ENCODE measurements around the gene SLC7A4.

SLC7A4 gene

DNA sequence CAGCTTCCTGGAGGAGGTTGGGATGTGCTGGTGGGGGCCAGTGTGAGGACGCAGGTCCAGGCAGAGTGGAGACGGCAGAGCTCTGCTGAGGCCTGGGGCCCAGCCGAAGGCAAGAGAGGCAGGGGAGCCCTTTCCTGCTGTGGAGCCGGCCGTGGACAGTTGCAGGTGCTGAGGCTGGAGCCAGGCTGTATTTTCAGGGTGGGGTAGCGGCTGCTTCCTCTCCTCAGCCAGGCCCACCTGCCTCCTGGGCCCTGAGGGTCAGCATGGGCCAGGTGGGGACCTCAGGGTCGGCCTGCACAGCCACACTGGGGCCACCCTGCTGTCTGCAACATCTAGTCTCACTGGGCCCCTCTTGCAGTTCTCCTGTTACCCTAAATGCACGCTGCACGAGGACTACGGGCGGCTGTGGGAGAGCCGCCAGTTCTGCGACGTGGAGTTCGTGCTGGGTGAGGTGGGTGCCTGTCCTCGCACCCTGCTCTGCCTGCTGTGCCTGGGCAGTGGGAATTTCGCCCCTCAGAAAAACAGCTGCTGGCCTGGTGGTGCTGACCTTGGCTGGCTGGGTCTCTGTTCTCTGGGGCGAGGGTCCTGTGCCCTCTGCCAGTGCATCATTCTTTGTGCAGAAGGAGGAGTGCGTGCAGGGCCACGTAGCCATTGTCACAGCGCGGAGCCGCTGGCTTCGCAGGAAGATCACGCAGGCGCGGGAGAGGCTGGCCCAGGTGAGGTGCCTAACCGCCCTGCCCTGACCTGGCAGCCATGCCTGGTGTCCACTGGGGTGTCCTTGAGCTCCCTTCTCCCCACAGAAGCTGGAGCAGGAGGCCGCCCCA, 38.8 kb downstream of the SLC7A4 start:
- no peak overlapping the region for H3K4me3 ChIP-seq (ENCODE audit: control insufficient read depth, low read depth, low read length)
- DNase-seq (ENCODE audit: low read depth): no peak
- TF ChIP-seq, protein P1, sequence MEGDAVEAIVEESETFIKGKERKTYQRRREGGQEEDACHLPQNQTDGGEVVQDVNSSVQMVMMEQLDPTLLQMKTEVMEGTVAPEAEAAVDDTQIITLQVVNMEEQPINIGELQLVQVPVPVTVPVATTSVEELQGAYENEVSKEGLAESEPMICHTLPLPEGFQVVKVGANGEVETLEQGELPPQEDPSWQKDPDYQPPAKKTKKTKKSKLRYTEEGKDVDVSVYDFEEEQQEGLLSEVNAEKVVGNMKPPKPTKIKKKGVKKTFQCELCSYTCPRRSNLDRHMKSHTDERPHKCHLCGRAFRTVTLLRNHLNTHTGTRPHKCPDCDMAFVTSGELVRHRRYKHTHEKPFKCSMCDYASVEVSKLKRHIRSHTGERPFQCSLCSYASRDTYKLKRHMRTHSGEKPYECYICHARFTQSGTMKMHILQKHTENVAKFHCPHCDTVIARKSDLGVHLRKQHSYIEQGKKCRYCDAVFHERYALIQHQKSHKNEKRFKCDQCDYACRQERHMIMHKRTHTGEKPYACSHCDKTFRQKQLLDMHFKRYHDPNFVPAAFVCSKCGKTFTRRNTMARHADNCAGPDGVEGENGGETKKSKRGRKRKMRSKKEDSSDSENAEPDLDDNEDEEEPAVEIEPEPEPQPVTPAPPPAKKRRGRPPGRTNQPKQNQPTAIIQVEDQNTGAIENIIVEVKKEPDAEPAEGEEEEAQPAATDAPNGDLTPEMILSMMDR (IDR thresholded peaks at IDR 0.05; ENCODE audit: control insufficient read depth, insufficient read depth, low read depth, low read length, missing control alignments): no peak

DNA sequence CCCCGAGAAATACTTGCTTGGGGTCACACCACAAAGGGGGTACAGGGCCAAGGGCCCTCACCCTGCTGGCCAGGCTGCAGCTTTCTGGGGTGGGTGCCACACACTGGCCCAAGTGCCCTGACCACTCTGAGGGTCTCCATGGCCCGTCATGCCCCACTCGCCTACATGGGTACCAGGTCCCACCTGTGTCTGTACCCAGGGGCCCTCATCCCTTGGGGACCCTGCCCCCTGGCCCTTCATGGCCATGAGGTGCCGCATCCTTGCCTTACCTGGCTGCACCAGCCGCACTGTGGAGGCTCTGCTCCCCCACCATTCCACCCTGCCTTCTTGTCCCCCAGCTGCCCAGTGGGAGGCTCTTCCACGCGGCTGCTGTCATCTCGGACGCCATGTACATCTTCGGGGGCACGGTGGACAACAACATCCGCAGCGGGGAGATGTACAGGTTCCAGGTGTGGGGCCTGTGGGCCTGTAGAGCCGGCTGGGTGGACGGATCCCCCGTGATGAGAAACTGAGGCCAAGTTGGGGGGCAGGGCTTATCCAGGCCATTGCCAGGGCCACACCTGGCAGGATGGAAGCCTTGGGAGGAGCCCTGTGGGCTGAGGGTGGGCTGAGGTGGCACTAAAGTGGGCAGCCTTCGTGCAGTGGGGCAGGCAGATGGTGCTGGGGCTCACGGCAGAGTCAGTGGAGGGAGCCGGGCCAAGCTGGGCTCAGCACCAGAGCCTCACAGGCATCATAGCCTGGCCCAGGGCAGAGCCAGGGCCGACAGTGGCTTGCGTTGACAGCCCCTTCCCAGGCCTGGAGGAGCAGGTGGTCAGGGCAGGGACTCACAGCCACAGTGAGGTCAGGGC, 39.7 kb downstream of the SLC7A4 start:
- TF ChIP-seq, protein P1 (IDR thresholded peaks at IDR 0.05; ENCODE audit: control insufficient read depth, insufficient read depth, low read depth, low read length, missing control alignments): no peak
- DNase-seq (ENCODE audit: low read depth): no peak
- H3K4me3 ChIP-seq (ENCODE audit: control insufficient read depth, low read depth, low read length): no peak overlapping the region

DNA sequence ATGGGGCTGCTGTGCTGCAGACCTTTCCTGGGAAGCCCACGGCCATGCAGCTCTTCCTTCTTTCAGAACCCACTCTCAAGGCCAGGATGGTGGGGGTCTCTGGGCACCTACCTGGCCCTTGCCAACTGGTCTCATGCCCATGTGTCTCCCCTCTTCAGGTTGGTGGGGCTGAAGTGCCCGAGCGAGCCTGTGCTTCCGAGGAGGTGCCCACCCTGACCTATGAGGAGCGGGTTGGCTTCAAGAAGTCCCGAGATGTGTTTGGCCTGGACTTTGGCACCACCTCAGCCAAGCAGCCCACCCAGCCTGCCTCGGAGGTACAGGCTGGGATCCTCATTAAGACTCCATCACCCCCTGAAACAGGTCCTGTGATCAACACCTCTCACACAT, 40.3 kb downstream of the SLC7A4 start:
- no peak for DNase-seq (ENCODE audit: low read depth)
- H3K4me3 ChIP-seq (ENCODE audit: control insufficient read depth, low read depth, low read length): no peak overlapping the region
- TF ChIP-seq, protein P1 (IDR thresholded peaks at IDR 0.05; ENCODE audit: control insufficient read depth, insufficient read depth, low read depth, low read length, missing control alignments): no peak

DNA sequence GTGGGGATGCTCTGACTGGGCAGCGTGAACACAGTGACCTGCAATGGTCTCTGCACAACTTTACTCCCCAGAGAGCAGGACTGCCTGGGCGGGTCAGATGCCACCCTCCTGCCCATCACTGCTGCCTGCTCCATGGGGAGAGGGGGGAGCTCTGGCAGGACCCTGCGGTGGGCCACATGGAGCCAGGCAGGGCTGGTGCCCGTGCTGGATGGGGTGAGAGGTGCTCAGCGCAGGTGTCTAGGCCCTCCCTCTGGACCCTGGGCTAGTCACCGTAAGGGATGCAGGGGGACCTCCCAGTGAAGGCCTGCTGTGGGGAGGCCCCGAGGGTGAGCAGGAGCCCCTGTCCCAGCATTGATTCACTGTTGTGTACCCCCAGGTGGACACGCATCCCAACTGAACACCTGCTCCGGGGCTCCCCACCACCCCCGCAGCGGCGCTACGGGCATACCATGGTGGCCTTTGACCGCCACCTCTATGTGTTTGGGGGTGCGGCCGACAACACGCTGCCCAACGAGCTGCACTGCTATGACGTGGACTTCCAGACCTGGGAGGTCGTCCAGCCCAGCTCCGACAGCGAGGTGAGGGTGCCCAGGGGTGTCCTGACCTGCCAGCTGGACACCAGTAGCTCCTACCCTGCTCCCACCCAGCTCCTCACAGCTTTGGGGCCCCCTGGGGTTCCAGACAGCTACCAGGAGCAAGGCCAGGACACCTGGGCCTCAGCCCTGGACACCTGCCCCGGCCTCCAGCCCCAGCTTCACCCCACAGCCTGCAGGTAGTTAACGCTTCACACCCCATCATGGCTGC, 40.9 kb downstream of the SLC7A4 start:
- no peak for DNase-seq (ENCODE audit: low read depth)
- TF ChIP-seq, protein P1 (IDR thresholded peaks at IDR 0.05; ENCODE audit: control insufficient read depth, insufficient read depth, low read depth, low read length, missing control alignments): no peak
- H3K4me3 ChIP-seq (ENCODE audit: control insufficient read depth, low read depth, low read length): no peak overlapping the region

DNA sequence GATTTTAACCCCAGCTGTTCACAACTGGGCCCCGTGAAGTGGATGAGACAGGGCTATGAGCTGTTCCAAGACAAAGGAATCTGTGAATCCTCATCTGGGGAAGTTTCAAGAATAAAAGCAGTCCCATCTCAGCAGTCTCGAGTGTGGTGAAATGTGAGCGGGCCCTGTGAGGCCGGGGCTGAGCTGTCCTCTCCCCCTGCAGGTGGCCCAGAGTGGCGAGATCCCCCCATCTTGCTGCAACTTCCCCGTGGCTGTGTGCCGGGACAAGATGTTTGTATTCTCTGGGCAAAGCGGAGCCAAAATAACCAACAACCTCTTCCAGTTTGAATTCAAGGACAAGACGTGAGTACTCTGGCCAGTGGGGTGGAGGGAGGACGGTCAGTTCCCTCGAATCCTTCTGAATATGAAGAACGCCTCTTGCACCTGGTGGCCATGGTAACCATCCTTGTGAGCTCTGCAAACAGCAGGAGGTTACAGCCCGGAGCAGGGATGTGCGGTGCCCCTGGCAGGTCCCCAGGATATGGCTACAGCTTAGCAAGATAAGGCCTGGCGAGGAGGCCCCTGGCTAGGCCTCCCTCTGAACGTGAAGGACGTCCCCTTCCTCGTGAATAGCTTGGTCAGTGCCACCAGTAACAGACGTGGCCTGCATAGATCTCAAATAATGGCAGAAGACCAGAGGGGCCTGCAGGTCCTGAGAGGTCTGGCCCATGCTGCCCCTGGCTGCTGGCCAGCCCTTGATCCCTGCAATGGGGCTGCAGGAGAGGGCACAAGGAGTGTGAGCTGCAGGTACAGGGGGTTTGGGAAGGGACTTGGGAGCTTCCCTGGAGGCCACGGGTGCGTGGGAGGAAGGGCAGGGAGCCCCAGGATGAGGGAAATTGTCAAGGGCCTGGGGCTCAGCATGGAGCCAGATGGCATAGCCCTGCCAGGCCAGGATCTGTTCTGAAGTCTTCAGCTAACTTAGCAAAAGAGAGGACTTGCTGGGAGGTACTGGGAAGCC, 41.9 kb downstream of the SLC7A4 start:
- H3K4me3 ChIP-seq (ENCODE audit: control insufficient read depth, low read depth, low read length): no peak overlapping the region
- TF ChIP-seq, protein P1 (IDR thresholded peaks at IDR 0.05; ENCODE audit: control insufficient read depth, insufficient read depth, low read depth, low read length, missing control alignments): no peak
- DNase-seq (ENCODE audit: low read depth): no peak
